ENCODE data around the gene PRELID2.
"Not testable (repeated sequence)": the region's sequence is repeated elsewhere in the genome, so short reads cannot be mapped to it uniquely, and the experiment has no call there.

The PRELID2 gene

GRCh38 chr5:145834917-145835847 lies at the start of gene PRELID2:
PRELID2 (minus strand) TSS chr5:145835342; CDS start chr5:145835251, 91 bp downstream.
- Histone ChIP-seq H3K27ac (ENCODE audit: low read depth, low read length) (no peak within 1 kb of the TSS), H3K4me1 (ENCODE audit: control insufficient read depth, insufficient read depth, low read length) (peaks cover 3% of the 10 kb centered on the region; the same call in 1 of the 2 replicates), H3K27me3 (ENCODE audit: control insufficient read depth, insufficient read depth, low read length) (peaks cover 24% of the 10 kb centered on the region), H3K36me3 (ENCODE audit: control insufficient read depth, insufficient read depth, low read length) (no peaks in the 10 kb centered on the region), H3K9me3 (ENCODE audit: control insufficient read depth, insufficient read depth, low read length) (no peaks in the 10 kb centered on the region), H3K9ac (ENCODE audit: low read depth, low read length) (peak within 1 kb of the TSS; percentile 46), H3K4me3 (ENCODE audit: low read depth, low read length) (peak within 1 kb of the TSS; percentile 72)

- no peak overlapping the region for H3K9ac ChIP-seq (ENCODE audit: low read depth, low read length)
- H3K36me3 ChIP-seq (ENCODE audit: control insufficient read depth, insufficient read depth, low read length): no peaks in the 10 kb centered on the region
- H3K27ac ChIP-seq (ENCODE audit: low read depth, low read length): no peak overlapping the region
- H3K4me3 ChIP-seq (ENCODE audit: low read depth, low read length): no peak overlapping the region
- H3K9me3 ChIP-seq (ENCODE audit: control insufficient read depth, insufficient read depth, low read length): no peaks in the 10 kb centered on the region
- no peaks in the 10 kb centered on the region for H3K27me3 ChIP-seq (ENCODE audit: control insufficient read depth, insufficient read depth, low read length)
- no peaks in the 10 kb centered on the region for H3K4me1 ChIP-seq (ENCODE audit: control insufficient read depth, insufficient read depth, low read length)
Observed at GRCh38 chr5:145874765-145875164, 39.6 kb upstream of the PRELID2 start.

- no peaks in the 10 kb centered on the region for H3K27me3 ChIP-seq (ENCODE audit: control insufficient read depth, insufficient read depth, low read length)
- no peak within 1 kb of the TSS for H3K9ac ChIP-seq (ENCODE audit: low read depth, low read length)
- no peaks in the 10 kb centered on the region for H3K9me3 ChIP-seq (ENCODE audit: control insufficient read depth, insufficient read depth, low read length)
- no peaks in the 10 kb centered on the region for H3K4me1 ChIP-seq (ENCODE audit: control insufficient read depth, insufficient read depth, low read length)
- no peak within 1 kb of the TSS for H3K27ac ChIP-seq (ENCODE audit: low read depth, low read length)
- no peaks in the 10 kb centered on the region for H3K36me3 ChIP-seq (ENCODE audit: control insufficient read depth, insufficient read depth, low read length)
- H3K4me3 ChIP-seq (ENCODE audit: low read depth, low read length): no peak within 1 kb of the TSS
Observed at GRCh38 chr5:145872914-145873313, 37.8 kb upstream of the PRELID2 start, which contains the start of gene GRXCR2. GRXCR2 (minus strand) TSS chr5:145873014; CDS start chr5:145872968, 46 bp downstream.

- Histone ChIP-seq H3K36me3 (ENCODE audit: control insufficient read depth, insufficient read depth, low read length) (no peaks in the 10 kb centered on the region), H3K4me3 (ENCODE audit: low read depth, low read length) (no peak overlapping the region), H3K4me1 (ENCODE audit: control insufficient read depth, insufficient read depth, low read length) (no peaks in the 10 kb centered on the region), H3K27ac (ENCODE audit: low read depth, low read length) (no peak overlapping the region), H3K9me3 (ENCODE audit: control insufficient read depth, insufficient read depth, low read length) (no peaks in the 10 kb centered on the region), H3K27me3 (ENCODE audit: control insufficient read depth, insufficient read depth, low read length) (no peaks in the 10 kb centered on the region), H3K9ac (ENCODE audit: low read depth, low read length) (no peak overlapping the region)
Observed at GRCh38 chr5:145872486-145872885, 37.3 kb upstream of the PRELID2 start.

- Histone ChIP-seq H3K27ac (ENCODE audit: low read depth, low read length) (no peak overlapping the region), H3K9me3 (ENCODE audit: control insufficient read depth, insufficient read depth, low read length) (no peaks in the 10 kb centered on the region), H3K9ac (ENCODE audit: low read depth, low read length) (no peak overlapping the region), H3K27me3 (ENCODE audit: control insufficient read depth, insufficient read depth, low read length) (no peaks in the 10 kb centered on the region), H3K4me3 (ENCODE audit: low read depth, low read length) (no peak overlapping the region), H3K4me1 (ENCODE audit: control insufficient read depth, insufficient read depth, low read length) (no peaks in the 10 kb centered on the region), H3K36me3 (ENCODE audit: control insufficient read depth, insufficient read depth, low read length) (no peaks in the 10 kb centered on the region)
Observed at GRCh38 chr5:145869753-145870152, 34.6 kb upstream of the PRELID2 start.

- Histone ChIP-seq H3K9me3 (ENCODE audit: control insufficient read depth, insufficient read depth, low read length) (no peaks in the 10 kb centered on the region), H3K36me3 (ENCODE audit: control insufficient read depth, insufficient read depth, low read length) (no peaks in the 10 kb centered on the region), H3K4me3 (ENCODE audit: low read depth, low read length) (no peak overlapping the region), H3K27me3 (ENCODE audit: control insufficient read depth, insufficient read depth, low read length) (no peaks in the 10 kb centered on the region), H3K4me1 (ENCODE audit: control insufficient read depth, insufficient read depth, low read length) (no peaks in the 10 kb centered on the region), H3K27ac (ENCODE audit: low read depth, low read length) (no peak overlapping the region), H3K9ac (ENCODE audit: low read depth, low read length) (no peak overlapping the region)
Observed at GRCh38 chr5:145867806-145868205, 32.7 kb upstream of the PRELID2 start.

- H3K27ac ChIP-seq (ENCODE audit: low read depth, low read length); H3K9me3 ChIP-seq (ENCODE audit: control insufficient read depth, insufficient read depth, low read length); H3K4me1 ChIP-seq (ENCODE audit: control insufficient read depth, insufficient read depth, low read length); H3K27me3 ChIP-seq (ENCODE audit: control insufficient read depth, insufficient read depth, low read length); H3K9ac ChIP-seq (ENCODE audit: low read depth, low read length); H3K4me3 ChIP-seq (ENCODE audit: low read depth, low read length); H3K36me3 ChIP-seq (ENCODE audit: control insufficient read depth, insufficient read depth, low read length): not testable (repeated sequence)
Observed at GRCh38 chr5:145864432-145864831, 29.3 kb upstream of the PRELID2 start.

- Histone ChIP-seq H3K36me3 (ENCODE audit: control insufficient read depth, insufficient read depth, low read length) (no peaks in the 10 kb centered on the region), H3K9me3 (ENCODE audit: control insufficient read depth, insufficient read depth, low read length) (no peaks in the 10 kb centered on the region), H3K27me3 (ENCODE audit: control insufficient read depth, insufficient read depth, low read length) (no peaks in the 10 kb centered on the region), H3K4me1 (ENCODE audit: control insufficient read depth, insufficient read depth, low read length) (no peaks in the 10 kb centered on the region), H3K27ac (ENCODE audit: low read depth, low read length) (no peak overlapping the region), H3K9ac (ENCODE audit: low read depth, low read length) (no peak overlapping the region), H3K4me3 (ENCODE audit: low read depth, low read length) (no peak overlapping the region)
Observed at GRCh38 chr5:145863003-145863402, 27.9 kb upstream of the PRELID2 start.

GRCh38 chr5:145859897-145860296 lies 24.8 kb upstream of the PRELID2 start:
- Histone ChIP-seq H3K36me3 (ENCODE audit: control insufficient read depth, insufficient read depth, low read length) (no peaks in the 10 kb centered on the region), H3K4me3 (ENCODE audit: low read depth, low read length) (no peak overlapping the region), H3K27ac (ENCODE audit: low read depth, low read length) (no peak overlapping the region), H3K9me3 (ENCODE audit: control insufficient read depth, insufficient read depth, low read length) (no peaks in the 10 kb centered on the region), H3K4me1 (ENCODE audit: control insufficient read depth, insufficient read depth, low read length) (peaks cover 14% of the 10 kb centered on the region), H3K9ac (ENCODE audit: low read depth, low read length) (no peak overlapping the region), H3K27me3 (ENCODE audit: control insufficient read depth, insufficient read depth, low read length) (no peaks in the 10 kb centered on the region)

- no peak overlapping the region for H3K4me3 ChIP-seq (ENCODE audit: low read depth, low read length)
- H3K27ac ChIP-seq (ENCODE audit: low read depth, low read length): no peak overlapping the region
- no peaks in the 10 kb centered on the region for H3K27me3 ChIP-seq (ENCODE audit: control insufficient read depth, insufficient read depth, low read length)
- H3K9ac ChIP-seq (ENCODE audit: low read depth, low read length): no peak overlapping the region
- no peaks in the 10 kb centered on the region for H3K36me3 ChIP-seq (ENCODE audit: control insufficient read depth, insufficient read depth, low read length)
- no peaks in the 10 kb centered on the region for H3K9me3 ChIP-seq (ENCODE audit: control insufficient read depth, insufficient read depth, low read length)
- peaks cover 18% of the 10 kb centered on the region for H3K4me1 ChIP-seq (ENCODE audit: control insufficient read depth, insufficient read depth, low read length)
Observed at GRCh38 chr5:145859453-145859852, 24.3 kb upstream of the PRELID2 start.

- Histone ChIP-seq H3K36me3 (ENCODE audit: control insufficient read depth, insufficient read depth, low read length) (no peaks in the 10 kb centered on the region), H3K4me1 (ENCODE audit: control insufficient read depth, insufficient read depth, low read length) (peaks cover 18% of the 10 kb centered on the region), H3K9ac (ENCODE audit: low read depth, low read length) (no peak overlapping the region), H3K9me3 (ENCODE audit: control insufficient read depth, insufficient read depth, low read length) (no peaks in the 10 kb centered on the region), H3K27ac (ENCODE audit: low read depth, low read length) (no peak overlapping the region), H3K27me3 (ENCODE audit: control insufficient read depth, insufficient read depth, low read length) (no peaks in the 10 kb centered on the region), H3K4me3 (ENCODE audit: low read depth, low read length) (no peak overlapping the region)
Observed at GRCh38 chr5:145858959-145859358, 23.8 kb upstream of the PRELID2 start.

Data from HUES48 (cell line).